ENCODE results near the gene LRRC58.
"Not testable (repeated sequence)": the region's sequence is repeated elsewhere in the genome, so short reads cannot be mapped to it uniquely, and the experiment has no call there.

LRRC58 gene

DNA sequence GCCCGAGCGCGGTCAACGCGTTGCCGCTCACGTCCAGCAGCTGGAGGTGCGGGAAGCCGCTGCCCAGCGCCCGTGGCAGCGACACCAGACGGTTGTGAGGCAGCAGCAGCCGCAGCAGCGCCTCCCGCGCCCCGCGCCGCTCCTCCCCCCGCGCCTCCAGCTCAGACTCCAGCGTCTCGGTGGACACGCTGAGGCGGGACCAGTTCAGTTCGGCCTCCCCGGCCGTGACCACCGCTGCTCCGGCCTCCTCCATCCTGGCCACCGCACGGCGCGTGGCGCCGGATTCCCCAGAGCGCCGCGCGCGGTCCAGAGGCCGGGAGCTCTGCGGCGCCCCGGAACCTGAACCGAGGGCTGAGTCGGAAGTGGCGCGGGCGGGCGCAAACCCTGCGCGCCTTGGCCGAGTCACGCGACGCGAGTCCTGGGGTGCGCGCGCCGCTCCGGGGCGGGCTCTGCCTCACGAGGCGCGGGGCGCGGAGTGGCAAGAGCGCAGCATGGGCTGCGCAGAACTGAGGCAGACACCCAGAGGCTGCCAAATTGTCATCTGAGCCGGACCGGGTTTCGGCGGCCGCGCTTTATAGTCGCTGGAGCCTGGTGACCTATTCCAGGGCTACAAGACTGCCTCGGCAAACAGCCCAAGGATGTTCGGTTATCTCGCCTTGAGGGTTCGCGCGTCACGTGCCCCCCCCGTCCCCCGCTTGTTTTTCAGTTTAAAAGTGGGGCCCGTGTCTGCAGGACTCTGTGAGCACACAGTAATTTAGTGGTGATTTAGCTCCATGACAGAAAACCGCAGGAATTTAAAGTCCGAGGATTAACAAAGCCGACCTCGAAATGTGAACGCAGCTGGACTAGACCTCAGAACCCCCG lies at the start of gene LRRC58:
Gene LRRC58, minus strand, starts transcription at position 364 of the 864 bp plus-strand sequence. Its CDS starts 111 bp downstream, at position 253.
- DNase-seq: peak; percentile 94

DNA sequence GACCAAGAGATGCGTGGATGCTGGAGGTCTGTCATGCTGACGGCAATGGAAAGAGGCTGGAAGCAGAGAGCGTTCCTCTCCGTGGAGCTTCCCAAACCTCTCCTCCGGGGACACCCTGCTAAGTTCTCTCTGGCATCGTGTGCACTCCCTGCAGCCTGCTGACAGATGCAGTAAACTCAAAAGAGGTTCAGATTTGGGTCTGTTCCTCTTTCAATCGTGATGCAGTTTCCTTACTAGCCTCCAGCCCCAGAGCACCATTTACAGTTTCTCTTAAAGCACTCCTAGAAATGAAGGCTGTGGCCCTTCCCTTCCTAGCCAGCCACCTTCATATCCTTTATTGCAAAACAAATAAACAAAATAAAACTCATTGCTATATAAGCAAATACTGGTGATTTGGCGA lies 47.3 kb upstream of the LRRC58 start:
- no peak for DNase-seq

DNA sequence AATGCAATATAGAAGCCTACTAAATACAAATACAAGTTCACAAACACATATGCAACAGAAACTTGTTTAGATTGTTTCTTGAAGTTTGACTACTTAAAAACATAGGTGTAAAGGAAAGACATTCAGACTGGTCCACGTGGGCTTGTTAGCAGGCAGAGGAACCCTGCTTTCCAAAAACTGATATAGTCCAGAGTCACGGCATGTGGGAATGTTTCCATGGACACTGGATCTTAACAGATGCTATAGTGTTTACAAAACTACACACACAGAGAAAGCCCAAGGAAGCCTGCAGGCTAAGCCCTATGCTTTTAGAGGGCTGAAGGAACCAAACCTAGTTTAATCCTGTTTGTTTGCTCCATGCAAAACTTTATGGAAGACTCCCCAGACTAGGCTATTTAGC lies 45.2 kb upstream of the LRRC58 start:
- no peak for DNase-seq

DNA sequence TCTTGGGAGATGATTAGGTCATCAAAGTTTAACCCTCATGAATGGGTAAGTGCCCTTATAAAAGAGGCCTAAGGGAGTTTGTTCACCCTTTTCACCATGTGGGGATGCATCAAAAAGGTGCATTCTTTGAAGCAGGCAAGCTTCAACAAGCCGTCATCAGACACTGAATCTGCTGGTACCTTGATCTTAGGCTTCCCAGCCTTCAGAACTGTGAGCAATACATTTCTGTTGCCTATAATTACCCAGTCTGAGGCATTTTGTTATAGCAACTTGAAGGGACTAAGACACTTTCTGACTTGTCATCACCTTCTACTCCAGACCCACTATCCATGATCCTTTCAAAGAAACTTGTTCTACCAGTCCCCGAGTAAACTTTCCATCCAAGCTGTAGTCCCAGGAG lies 44.6 kb upstream of the LRRC58 start:
- no peak for DNase-seq

DNA sequence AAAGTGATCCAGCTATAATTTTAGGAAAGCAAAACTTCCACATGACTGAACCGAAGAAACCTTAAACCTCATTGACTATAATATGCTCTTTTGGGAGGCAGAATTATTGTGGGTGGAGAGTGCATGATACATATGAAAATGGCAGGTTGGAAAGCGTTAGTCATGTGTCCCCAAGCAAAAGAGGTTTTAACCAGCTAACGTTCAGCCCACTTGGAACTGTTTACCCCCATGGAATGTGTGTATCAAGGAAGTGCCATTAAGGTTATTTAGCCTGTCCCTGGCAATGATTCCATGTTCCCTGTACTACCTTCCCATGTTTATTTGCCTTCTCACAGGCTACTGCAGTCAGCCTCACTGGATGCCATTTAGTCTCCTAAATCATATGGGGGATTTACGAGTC lies 44.1 kb upstream of the LRRC58 start:
- no peak for DNase-seq

DNA sequence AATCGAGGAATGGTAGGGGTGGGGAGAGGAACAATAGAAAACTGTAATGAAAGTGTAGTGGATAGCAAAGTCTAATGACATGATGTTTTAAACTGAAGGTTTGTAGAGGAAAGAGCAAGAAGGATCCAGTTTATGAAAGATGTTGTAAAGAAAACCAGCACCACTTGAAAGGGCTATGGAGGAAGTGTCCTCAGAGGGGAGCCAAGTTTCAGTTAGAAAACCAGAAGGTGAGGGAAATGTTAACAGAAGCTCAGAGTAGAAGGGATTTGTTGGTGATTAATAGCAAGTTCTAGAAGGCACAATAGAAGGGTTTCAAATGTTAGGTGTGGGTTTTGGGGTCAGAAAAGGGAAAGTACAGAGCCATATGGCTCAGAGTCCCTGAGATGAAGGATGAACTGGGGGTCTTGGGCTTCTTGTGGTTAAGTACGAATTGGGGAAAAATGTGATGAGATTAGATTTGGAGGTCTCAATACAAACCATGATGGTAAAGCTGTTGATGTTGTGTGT lies 33.8 kb upstream of the LRRC58 start:
- DNase-seq: no peak

DNA sequence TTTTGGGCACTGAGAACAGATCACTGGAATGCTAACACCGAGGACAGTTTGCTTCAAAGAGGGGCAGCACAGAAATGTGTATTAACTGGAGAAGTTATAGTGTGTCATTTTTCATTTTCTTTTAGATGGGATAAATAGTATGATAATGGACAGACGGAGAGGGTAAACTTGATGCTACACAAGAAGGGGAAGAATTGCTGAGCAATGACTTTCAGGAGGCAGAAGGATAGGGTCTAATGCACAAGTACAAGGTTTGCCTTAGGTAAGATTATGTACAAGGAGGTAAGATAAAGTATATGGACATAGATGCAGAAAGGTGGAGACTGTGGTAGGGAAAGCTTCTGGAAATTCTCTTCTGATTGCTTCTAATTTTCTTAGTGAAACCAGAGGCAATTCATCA lies 32.3 kb upstream of the LRRC58 start:
- DNase-seq: no peak

DNA sequence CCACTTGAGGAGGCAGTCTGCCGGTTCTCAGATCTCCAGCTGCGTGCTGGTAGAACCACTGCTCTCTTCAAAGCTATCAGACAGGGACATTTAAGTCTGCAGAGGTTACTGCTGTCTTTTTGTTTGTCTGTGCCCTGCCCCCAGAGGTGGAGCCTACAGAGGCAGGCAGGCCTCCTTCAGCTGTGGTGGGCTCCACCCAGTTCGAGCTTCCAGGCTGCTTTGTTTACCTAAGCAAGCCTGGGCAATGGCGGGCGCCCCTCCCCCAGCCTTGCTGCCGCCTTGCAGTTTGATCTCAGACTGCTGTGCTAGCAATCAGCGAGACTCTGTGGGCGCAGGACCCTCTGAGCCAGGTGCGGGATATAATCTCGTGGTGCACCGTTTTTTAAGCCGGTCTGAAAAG lies 28.8 kb upstream of the LRRC58 start:
- not testable (repeated sequence) for DNase-seq

DNA sequence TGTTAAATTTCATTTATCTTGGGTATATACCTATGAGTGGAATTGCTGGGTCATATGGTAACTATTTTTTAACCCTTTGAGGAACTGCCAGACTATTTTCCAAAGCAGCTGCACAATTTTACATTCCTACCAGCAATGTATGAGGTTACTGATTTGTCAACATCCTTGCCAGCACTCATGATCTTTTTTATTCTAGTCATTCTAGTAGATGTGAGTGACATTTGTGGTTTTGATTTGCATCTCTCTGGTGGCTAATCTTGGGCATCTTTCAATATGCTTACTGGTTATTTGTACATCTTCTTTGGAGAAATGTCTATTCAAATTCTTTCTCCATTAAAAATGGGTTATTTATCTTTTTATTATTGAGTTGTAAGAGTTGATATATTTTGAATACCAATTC lies 21.3 kb upstream of the LRRC58 start:
- DNase-seq: no peak

DNA sequence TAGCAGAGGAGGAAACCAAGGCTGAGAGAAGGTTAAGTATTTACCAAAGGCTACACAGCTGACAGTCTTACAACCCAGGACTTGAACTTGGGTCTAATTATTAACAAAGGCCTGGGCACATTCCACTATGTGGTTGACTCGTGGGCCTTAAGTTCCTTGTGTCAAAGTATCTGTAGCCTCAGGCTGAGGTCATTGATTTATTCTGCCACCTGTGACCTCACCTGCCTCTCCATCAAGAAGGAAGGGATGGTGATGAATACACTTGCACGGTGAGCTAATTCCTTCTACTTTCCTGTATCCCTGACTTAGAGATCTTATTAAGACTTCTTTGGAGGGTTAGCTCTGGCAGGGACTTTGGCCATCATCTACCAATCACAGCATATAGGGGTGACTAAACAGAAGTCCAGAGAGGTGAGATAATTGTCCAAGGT lies 19.9 kb upstream of the LRRC58 start:
- DNase-seq: no peak

DNA sequence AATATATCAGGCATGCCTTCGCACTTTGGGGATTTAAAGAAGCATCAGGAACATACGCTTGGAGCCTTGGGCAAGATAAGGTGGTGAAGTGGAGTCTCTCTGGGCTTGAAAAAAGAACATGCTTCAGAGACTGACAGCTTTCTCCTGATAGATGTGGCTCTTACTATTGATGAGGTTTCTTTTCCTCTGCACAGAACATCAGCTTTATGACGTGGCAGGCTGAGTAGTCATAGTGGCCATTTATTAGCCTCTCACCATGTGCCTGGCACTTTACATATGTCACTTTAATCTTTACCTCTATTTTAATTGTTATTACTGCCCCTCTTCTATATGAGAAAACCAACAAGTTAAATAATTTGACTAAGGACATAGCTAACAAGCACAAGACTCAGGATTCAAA lies 19.0 kb upstream of the LRRC58 start:
- no peak for DNase-seq

DNA sequence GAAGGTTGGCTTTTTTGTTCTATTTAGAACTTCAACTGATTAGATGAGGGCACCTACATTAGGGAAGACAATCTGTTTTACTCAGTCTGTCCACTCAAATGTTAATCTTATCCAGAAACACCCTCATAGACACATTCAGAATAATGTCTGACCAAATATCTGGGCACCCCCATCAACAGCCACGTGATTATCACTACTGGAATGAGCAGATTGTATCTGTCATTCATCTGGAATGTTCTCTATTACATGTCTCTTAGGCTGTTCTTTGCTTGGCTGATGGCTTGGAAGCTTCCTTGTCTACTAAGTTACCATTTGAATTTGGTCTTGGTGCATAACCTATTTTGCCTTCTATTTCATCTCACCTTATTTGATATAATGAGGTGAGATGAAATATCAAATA lies 15.7 kb upstream of the LRRC58 start:
- no peak for DNase-seq

DNA sequence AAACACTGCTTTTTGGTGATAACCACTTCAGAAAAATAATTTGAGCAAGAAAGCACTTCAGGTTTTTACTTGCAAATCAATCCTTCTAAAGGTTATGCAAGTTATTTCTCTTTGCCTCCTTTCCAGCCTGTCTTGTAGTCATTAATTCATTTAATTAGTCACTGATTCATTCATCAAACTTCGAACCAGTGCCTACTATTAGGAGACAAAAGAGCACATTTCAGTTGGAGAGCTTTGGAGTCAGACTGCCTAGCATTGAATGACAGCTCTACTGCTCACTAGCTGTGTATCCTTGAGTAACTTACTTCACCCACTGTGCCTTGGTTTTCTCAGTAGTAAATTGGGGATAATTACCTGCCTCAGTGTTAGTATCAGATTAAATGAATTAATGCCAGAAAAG lies 14.9 kb upstream of the LRRC58 start:
- no peak for DNase-seq

DNA sequence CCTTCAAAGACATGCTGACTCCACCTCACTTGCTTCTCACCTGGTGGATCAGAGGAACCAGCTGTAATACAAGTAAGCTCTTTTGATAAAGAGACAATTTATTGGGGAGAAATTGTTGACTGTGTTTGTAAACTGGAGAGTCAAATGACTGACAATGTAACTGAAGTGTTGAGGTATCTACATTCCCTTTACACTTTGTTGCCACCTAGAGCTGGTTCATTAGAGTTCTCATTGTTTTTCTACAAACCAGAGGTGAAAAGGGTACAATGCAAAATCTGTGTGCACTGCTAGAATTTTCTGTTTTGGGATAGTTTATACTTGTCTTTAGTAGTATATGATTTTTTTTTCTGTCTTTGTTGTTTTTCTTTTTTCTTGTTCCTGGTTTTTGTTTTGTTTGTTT lies 8.7 kb upstream of the LRRC58 start:
- DNase-seq: no peak

DNA sequence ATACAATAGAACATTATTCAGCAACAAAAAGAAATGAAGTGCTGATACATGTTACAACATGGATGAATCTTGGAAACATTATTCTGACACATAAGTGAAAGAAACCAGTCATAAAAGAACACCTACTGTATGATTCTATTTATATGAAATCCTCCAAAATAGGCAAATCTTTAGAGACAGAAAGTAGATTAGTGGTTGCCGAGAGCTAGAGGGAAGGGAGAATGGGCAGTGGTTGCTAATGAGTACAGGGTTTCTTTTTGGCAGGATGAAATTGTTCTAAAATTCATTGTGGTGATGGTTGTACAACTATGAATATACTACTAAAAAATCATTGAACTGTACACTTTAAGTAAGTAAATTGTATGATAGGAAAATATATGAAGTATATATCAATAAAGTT lies 6.3 kb upstream of the LRRC58 start:
- DNase-seq: no peak

DNA sequence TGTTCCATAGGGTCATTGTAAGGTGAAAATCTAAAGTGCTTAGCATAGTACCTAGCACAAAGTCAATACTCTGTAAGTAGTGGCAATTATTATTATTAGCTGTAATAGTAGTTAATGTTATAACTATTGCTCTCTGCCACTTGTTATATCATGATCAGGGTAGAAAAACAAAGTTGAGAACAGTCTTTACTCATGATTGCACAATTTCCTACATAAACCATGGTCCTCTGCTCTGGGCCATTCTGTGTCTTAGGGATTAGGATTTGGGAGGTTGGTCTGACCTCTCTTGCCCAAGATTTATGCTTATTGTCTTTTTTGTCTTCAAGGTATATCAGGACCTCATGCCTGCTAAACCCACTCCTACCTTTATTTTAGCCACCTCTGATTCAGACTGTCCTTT lies 4.3 kb upstream of the LRRC58 start:
- DNase-seq: no peak

DNA sequence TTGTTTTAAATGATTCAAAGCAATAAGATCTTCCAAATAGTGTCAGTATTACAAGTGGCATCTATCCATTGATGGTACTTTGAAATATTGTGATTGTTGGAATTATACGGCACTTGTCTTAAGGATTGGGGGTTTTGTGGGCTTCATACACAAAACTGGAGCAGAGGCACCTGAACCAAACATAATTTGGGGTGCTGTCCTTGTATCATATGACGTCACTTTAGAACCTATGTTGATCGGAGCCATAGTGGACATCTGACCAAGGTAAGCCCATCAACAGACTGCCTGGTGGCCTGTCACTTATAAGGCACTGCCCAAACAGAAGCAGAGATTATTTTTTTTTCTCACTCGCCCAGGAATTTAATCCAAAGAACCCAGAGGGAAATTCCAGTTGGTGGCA lies 2.9 kb upstream of the LRRC58 start:
- no peak for DNase-seq

DNA sequence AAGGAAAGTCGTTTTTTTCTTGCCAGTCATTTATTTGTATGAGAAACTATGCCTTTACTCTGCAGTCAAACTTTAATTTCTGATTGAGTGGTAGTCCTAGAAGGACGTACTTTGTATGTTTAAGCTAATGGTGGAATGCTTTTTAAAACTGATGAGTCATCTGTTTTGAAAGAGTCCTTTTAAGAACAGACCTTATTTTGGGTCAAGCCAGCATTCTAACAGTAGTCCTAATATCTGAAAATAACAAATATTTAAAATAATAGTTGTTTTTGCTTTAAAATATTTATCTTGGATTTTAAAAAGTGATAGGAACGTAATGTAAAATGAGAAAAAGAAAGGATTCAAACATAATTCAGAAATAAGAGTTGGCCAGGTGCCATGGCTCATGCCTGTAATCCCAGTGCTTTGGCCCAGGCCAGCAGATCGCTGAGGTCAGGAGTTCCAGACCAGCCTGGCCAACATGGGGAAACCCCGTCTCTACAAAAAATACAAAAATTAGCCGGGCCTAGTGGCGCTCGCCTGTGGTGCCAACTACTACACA lies 1.3 kb upstream of the LRRC58 start:
- peak; percentile 6 for DNase-seq

DNA sequence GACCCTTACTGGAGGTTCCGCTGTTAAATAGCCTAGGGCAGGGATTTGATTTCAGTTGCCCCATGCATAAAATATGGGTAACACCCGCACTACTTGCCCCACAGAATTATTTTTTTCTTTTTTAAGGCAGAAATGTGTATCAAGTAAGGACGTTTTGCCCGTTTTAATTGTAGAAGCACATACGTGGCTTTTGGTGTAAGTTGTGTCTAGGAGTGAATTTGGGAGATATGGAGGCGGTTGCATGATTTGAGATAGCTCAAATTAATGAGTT lies 636 bp upstream of the LRRC58 start:
- no peak for DNase-seq

DNA sequence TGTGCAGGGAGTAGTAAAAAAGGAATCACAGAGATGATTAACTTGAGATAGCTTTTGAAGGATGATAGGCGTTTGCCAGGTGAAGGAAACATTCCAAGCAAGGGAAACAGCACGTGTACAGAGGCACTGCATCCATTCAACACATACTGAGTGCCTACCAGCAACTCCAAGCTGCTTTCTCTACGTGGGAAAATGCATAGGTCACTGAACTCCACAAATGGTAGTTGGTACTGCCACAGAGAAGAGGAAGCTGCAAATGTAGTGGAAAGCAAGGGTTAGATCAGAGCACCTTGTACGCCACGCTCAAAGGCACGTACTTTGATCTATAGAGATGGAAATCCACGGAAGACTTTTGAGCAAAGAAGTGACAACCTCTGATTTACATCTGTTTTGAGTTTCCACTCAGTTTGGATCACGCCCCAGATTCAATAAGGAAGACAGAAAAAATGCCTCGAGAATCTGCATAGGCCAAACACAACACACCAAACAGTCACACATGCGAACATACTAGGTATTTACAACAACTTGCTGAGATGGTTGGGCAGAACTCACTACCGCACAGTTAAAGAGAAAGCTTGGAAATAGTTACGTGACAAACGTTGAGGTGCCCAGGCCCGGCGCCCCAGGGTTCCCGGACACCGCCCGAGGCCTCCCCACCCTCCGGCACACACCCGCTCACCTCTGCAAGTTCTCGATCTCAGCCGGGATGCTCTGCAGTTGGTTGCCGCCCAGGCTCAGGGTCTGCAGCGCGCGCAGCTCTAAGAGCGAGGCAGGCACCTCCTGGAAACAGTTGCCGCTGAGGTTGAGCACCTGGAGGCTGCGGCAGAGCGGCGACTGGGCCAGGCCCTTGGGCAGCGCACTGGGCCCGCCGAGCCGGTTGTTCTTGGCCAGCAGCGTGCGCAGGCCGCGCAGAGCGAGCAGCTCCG lies 826 bp downstream of the LRRC58 start:
- DNase-seq: peak; percentile 75

DNA sequence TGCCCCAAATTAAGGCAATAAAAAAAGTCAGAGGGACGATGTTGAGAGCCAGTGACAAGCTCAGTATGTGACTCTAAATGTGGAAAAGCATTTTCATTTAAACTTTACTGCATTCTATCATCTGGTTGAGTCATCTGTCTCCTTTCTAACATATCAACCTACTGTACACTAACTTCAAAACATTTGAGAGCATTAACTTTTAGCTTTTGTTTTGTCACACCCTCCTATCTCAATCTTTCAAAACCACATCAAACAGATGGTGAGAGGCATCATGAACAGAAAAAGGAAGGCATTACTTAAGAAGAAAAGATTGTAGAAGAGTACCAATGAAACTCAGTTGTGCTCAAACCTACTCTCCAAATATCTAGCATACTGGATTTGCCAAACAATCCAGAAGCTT lies 4.8 kb downstream of the LRRC58 start:
- DNase-seq: no peak

DNA sequence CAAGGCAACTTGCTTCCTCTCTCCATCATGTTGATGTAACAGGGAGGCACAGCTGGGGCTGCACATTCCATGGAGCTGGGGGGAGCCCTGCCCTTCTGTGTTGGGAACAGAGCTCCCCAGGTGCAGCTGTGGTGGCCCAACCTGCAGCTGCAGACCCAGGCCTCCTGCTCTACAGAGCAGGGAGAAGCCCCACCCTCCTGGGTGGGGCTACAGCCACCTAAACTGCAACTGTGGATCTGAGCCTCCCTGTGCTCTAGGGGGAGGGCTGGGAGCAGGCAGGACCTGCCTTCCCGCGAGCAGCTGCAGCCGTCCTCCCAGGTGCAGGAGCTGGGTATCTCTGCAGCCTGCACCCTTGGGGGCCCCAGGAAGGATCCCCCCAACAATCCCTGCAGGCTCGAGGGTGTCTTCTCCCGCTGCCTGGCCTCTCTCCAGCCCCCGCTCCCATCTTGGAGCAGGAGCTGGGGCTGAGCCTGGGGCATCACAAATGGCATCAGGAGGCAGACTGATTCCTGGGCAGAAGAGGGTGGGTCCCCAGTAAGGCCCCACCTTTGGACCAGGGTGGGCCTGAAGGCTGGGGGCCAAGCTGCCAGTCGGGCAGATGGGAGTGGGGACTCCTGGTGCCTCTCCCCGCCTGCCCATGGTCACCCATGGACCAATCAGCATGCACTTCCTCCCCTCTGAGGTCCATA lies 7.4 kb downstream of the LRRC58 start:
- DNase-seq: no peak

DNA sequence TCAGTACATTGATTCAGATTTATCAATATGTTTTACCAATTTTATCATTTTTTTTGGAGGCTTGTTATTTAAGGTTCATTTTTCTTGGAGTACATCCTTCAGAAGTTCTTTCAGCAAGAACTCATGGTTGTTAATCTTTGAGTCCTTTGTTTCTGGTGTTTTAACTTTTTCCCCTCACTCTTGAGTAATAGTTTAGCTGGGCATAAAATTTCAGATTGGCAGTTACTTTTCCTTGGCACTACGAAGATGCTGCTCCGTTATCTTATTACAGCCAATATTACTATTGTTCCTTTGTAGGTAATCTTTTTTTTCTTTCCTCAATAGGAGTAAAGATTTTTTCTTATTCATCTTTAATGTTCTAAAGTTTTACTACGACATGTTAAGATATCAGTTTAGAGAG lies 9.8 kb downstream of the LRRC58 start:
- DNase-seq: no peak
